ENCODE measurements around the gene AHSG. TPM values are rescaled to one million over a fixed set of nuclear protein-coding genes. Genes with fewer than 3 reads are reported as not detected.

Gene AHSG
- total and polyA plus RNA-seq, 2 donors (not counting 3 experiments of a cell fraction or from before 2014, with no cell fraction given): not detected

DNA sequence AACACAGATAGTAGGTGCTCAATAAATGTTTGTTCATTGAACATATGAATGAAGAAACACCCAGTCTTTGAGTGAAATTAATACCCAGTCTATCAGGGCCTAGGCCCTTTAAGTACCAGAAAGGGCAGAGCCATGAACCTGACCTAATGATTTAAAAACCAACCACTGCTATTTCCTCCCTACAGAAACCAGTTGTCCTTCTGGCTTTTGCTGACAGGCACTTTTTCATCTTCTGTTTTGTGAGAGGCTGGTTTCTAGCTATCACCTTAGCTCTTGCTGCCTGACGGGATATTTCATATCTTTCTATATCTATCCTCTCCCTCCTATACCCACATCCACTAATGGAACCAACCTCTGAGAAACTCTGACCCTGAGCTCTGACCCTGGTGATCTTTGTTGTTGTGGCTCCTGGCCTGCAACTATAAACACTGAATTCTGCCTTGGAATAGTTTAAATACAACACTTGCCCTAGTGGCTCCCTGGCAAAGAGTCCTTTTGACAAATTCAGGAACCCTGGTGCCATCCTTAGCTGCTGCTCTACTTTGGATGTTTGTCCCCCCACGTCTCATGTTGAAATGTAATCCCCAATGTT, 4.1 kb upstream of the AHSG start:
- FAIRE-seq (no peak), DNase-seq (ENCODE audit: low read depth, low spot score) (no peak)
- intact Hi-C loops (cut with micrococcal nuclease): no loop called here
- Histone ChIP-seq H3K9me3 (replicated peaks; ENCODE audit: control insufficient read depth, insufficient read depth, low read length) (no peaks in the 10 kb centered on the region), H3K9ac (replicated peaks; ENCODE audit: extremely low read depth, insufficient read depth, low read length) (no peak overlapping the region), H3K27ac (ENCODE audit: insufficient read depth, low read depth, low read length) (no peak overlapping the region), H2AFZ (ENCODE audit: low read depth, low read length) (no peak overlapping the region), H3K4me2 (ENCODE audit: insufficient read depth, low read length) (no peak overlapping the region), H4K20me1 (replicated peaks; ENCODE audit: control insufficient read depth, extremely low read depth, insufficient read depth, low read length) (no peaks in the 10 kb centered on the region), H3K4me1 (ENCODE audit: control insufficient read depth, extremely low read depth, insufficient read depth, low read length) (no peaks in the 10 kb centered on the region), H3K36me3 (ENCODE audit: control insufficient read depth in 2 of 2, extremely low read depth in 1 of 2, insufficient read depth in 2 of 2, low read length in 2 of 2) (no peaks in the 10 kb centered on the region), H3K79me2 (ENCODE audit: control insufficient read depth, insufficient read depth, low read length) (no peaks in the 10 kb centered on the region), H3K9me1 (replicated peaks; ENCODE audit: control insufficient read depth, extremely low read depth, insufficient read depth, low read length) (no peaks in the 10 kb centered on the region), H3K27me3 (ENCODE audit: control insufficient read depth in 2 of 2, insufficient read depth in 2 of 2, low read length in 2 of 2) (peaks cover 3% of the 10 kb centered on the region in 2 experiments), H3K4me3 (replicated peaks in 1 of 3; ENCODE audit: insufficient read depth in 1 of 3, low read depth in 1 of 3, low read length in 3 of 3) (no peak overlapping the region)
- TF ChIP-seq POLR2A (IDR thresholded peaks at IDR 0.05; ENCODE audit: low read depth, low read length) (no peak), FOS (IDR thresholded peaks at IDR 0.05; ENCODE audit: borderline replicate concordance, insufficient read depth, low read length) (no peak), EZH2 (IDR thresholded peaks at IDR 0.05; ENCODE audit: borderline replicate concordance, low read depth, low read length, severe bottlenecking) (no peak), JUN (IDR thresholded peaks at IDR 0.05; ENCODE audit: borderline replicate concordance, insufficient read depth, insufficient read length, low read depth) (no peak), GATA2 (IDR thresholded peaks at IDR 0.05; ENCODE audit: insufficient read depth, insufficient read length, low read depth, low read length) (no peak), POLR2AphosphoS5 (IDR thresholded peaks at IDR 0.05; ENCODE audit: insufficient read depth, low read depth, low read length) (no peak), MYC (IDR thresholded peaks at IDR 0.05; ENCODE audit: low read depth, low read length) (no peak)
- TF ChIP-seq, protein P1, sequence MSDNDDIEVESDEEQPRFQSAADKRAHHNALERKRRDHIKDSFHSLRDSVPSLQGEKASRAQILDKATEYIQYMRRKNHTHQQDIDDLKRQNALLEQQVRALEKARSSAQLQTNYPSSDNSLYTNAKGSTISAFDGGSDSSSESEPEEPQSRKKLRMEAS (IDR thresholded peaks at IDR 0.05; ENCODE audit: insufficient read depth, insufficient read length): no peak
- TF ChIP-seq, protein P2, sequence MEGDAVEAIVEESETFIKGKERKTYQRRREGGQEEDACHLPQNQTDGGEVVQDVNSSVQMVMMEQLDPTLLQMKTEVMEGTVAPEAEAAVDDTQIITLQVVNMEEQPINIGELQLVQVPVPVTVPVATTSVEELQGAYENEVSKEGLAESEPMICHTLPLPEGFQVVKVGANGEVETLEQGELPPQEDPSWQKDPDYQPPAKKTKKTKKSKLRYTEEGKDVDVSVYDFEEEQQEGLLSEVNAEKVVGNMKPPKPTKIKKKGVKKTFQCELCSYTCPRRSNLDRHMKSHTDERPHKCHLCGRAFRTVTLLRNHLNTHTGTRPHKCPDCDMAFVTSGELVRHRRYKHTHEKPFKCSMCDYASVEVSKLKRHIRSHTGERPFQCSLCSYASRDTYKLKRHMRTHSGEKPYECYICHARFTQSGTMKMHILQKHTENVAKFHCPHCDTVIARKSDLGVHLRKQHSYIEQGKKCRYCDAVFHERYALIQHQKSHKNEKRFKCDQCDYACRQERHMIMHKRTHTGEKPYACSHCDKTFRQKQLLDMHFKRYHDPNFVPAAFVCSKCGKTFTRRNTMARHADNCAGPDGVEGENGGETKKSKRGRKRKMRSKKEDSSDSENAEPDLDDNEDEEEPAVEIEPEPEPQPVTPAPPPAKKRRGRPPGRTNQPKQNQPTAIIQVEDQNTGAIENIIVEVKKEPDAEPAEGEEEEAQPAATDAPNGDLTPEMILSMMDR (IDR thresholded peaks at IDR 0.05; ENCODE audit: extremely low read depth in 1 of 2, insufficient read depth in 1 of 2, low read depth in 1 of 2, low read length in 2 of 2): no peak
- ChIA-PET CTCF (interaction anchor here (0.7 to 4.0 kb wide), 8 partner anchors 8 to 626 kb away, joined by 3 to 33 read pairs (median 4); no protein-coding TSS in a partner anchor), POLR2A (no interaction called here)
- no TSS peak for BruUV-seq (replicated peaks)
- dilution Hi-C loops (cut with MboI; ENCODE audit: extremely low pct_ligation_motif_present, low sequenced_read_pairs): no loop called here
